Raji (cell line): ENCODE measurements around the gene PSAPL1.

Experiments used
- POLR2A ChIP-seq: IDR thresholded peaks from 2 replicates; pipeline ENCODE4 v1.6.1; 2011; ENCODE audit warnings: low read depth, low read length, control low read depth; ENCODE audit not compliant: insufficient read depth

The PSAPL1 gene

GRCh38 chr4:7400671-7401298 lies 33.9 kb downstream of the PSAPL1 start:
- no peak for TF ChIP-seq POLR2A

GRCh38 chr4:7399440-7400234 lies 35.1 kb downstream of the PSAPL1 start:
- TF ChIP-seq POLR2A: no peak

DNA sequence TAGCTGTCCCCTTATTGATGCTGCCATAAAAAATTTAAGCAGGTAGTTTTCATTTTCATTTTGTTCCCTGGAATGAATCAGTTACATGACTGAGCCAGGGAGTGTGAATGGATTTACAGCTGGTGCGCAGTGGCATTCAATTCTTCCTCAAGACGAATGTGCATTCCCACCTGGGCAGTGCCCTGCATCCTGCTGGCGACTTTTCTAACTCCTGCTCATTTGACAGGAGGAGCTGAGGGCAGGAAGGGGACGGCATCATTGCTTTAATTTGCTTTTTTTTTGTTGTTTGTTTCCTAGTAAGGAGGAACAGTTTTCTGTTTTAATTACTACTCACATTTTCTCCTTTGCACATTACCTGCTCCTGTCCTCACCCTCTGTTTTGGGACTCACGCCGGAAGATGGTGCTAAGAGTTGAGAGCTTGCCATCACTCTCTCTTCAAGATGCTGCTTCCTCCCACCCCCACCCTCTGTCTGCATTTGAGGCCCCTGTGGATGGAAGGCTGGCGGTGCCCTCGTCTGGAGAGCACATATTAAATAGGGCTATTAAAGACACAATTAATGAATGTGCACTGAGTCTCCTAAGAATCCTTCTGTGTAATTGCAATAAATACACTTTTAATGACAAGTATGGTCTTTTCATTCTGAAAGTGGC lies 35.8 kb downstream of the PSAPL1 start:
- TF ChIP-seq POLR2A: no peak

GRCh38 chr4:7398104-7398423 lies 36.7 kb downstream of the PSAPL1 start:
- no peak for TF ChIP-seq POLR2A

- TF ChIP-seq POLR2A: no peak
Observed at GRCh38 chr4:7397206-7398103, 37.3 kb downstream of the PSAPL1 start.

GRCh38 chr4:7396186-7396910 lies 38.4 kb downstream of the PSAPL1 start:
- TF ChIP-seq POLR2A: no peak

DNA sequence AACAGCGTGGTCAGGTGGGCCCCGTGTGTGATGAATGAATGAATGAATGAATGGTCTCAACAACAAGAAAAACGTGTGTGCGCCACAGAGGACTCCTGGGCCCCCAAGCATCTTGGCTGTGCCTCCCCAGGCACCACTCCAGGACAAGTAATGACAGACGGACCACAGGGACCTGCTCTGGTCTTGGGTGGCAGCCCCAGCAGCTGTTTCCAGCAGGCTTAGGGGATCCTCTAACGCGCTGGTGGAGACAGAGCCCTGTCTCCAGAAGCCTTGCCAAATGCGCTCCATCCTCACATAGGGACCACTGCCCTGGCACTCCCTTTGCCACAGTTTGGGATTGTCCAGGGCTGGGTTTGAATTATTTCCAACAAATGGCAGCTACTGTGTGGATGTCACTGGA lies 39.1 kb downstream of the PSAPL1 start:
- no peak for TF ChIP-seq POLR2A

DNA sequence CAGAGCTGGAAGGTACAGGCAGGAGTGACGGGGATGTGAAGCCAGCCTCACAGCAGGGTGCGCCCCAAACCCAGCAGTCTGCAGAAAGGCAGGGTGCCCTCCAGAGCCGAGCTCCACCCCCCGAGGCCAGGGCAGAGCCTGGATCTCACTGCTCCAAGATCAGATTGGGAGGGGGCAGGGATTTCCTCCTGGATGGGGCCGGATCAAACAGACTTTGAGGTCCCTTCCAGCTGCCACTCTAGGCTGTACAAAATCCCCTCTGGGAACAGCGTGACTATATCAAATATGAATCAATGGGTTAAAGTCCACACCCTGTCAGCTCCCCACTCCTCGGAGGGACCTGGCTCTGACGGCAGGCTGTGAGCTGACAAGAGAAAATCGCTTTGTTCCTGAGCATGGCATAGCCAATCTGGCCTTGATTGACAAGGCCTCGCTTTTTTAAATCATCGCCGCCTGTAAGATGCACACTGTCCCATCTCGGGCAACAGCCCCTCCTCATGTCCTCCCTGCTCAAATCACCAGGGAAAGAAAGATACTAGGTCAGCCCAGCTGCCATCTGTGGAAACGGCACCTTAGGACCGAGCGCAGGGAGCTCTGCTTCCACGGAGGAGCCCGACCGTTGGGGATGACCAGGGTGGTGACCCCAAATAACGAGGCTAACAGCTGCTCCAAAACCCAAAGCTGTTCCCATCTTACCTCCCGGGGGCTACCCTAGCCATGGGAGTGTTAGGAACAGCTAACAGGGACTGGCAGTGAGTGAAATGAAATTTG lies 39.9 kb downstream of the PSAPL1 start:
- TF ChIP-seq POLR2A: no peak

DNA sequence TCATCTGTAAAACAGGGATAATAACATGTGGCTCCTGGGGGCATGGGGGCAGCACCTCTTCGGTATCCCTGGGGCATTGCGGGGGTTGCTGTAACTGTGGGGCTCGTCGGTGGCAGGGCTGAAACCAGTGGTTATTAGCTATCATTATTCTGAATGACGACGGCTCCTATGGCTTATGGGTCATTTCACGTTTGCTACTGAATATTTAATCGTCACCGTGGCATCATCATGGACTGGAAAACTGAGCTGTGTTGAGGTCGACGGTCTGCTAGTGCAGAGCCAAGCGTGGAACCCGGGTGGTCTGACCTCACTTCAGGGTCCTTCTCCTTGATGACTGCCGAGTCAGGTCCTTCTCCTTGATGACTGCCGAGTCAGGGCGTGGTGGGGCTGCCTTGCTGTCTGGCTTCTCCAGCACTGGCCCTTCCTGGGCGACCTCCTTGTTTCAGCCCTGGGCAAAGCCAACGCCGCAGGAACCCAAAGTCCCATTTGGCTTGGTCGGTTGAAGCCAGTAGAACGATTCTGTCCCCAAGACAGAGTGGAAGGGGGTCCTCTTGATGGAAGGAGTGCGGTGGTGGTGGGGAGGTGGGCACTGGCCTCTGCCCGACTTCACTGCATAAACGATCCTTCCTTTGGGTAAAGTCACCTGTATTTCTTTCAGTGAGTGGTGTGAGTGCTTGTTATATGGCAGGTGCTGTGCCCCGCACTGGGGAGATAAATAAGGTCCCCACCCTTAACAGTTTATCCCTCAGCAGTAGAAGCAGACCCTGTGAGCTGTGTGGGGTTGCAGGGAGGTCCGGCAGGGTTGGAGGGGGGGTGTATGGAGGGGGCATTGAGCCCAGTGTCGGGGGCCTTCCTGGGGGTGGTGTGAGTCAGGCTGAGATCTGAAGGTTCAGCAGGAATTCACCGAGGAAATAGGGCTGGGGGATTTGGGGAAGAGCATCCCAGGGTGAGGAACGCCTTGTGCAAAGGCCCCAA lies 40.8 kb downstream of the PSAPL1 start:
- no peak for TF ChIP-seq POLR2A

DNA sequence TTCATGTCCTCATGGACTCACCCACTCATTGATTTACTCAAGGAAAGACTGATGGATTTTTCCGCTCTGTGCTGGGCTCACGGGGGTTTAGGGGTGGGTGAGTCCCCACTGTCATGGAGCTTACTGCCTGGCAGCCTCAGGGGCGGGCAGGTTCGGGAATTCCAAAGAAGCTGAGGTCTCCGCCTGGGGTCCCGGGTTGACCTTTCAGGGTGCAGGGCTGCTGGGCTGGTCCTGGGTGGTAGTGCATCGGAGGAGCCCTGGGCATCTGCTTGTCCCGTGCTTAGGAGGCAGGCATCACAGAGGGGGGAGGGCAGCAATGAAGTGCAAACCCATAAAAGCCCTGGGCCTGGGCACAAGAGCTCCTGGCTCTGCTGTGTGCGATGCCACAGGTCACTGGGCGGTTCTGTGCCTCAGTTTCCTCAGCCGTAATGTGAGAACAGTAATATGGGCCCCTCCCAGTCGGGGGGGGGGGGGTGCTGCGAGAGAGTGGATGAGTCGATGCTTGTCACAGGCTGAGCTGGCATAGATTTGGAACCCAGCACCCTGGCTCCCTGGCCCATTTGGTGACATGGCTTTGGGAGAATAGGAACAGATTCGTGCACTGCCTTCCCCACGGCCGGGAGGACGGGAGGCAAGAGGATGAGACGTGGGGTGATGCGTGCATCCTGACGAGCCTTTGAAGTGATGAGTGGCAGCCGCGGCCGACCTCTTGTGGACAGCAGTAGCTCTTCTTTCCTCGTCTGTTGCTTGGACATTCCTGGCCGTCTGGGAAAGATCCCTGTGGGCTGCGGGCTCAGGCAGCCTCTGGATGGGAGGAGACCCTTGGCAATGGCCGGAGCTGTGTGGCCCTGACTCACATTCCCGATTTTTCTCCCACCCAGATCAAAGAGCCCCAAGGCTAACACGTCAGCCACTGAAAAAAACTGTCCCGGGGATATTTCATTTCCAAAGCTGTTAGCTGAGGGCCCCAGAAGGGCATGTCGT lies 42.0 kb downstream of the PSAPL1 start:
- TF ChIP-seq POLR2A: no peak

GRCh38 chr4:7391637-7392437 lies 42.9 kb downstream of the PSAPL1 start:
- TF ChIP-seq POLR2A: no peak
